Measurements from ENCODE around the gene ZYG11A. TPM values are rescaled to one million over a fixed set of nuclear protein-coding genes. Genes with fewer than 3 reads are reported as not detected.

The ZYG11A gene
- total RNA-seq, 2 experiments from 2014 or later, result 0.19 to 0.20 TPM

Other genes with a start within 250 kb of the ZYG11A start
- gene GPX7, start 240.4 kb upstream of the ZYG11A start, total RNA-seq, result 10 to 100 TPM; 29.4 to 31.1 TPM
- 10 to 100 TPM; 13.7 to 14.2 TPM for gene SHISAL2A, start 209.6 kb upstream of the ZYG11A start, total RNA-seq
- 10 to 100 TPM; 32.5 to 35.7 TPM for gene COA7, start 144.4 kb upstream of the ZYG11A start, total RNA-seq
- 1 to 10 TPM; 9.7 to 9.9 TPM for gene ZYG11B, start 116.3 kb upstream of the ZYG11A start, total RNA-seq
- gene ECHDC2, start 79.0 kb downstream of the ZYG11A start, total RNA-seq, result 10 to 100 TPM; 28.5 to 29.1 TPM
- gene SCP2, start 84.5 kb downstream of the ZYG11A start, total RNA-seq, result 10 to 100 TPM; 63.9 to 66.2 TPM
- gene PODN, start 219.5 kb downstream of the ZYG11A start, total RNA-seq, result not detected

Data from activated naive CD8-positive, alpha-beta T cell treated with anti-CD3 and anti-CD28 coated beads for 36 hours (primary cell).